Glutamatergic neuron (in vitro differentiated cells): ENCODE measurements around the gene FGGY. TPM values are rescaled to one million over a fixed set of nuclear protein-coding genes. Genes with fewer than 3 reads are reported as not detected.

Experiments used
- DNase-seq: peaks from one replicate; pipeline ENCODE4 v3.0.0; 2022
- H3K27ac Mint-ChIP-seq: one replicate; pipeline ENCODE4 v1.8.0; 2020; ENCODE audit warnings: mild to moderate bottlenecking, mixed read lengths, inconsistent platforms; ENCODE audit not compliant: unreplicated experiment
- H3K27me3 Mint-ChIP-seq: one replicate; pipeline ENCODE4 v1.8.0; 2020; ENCODE audit warnings: mild to moderate bottlenecking, moderate library complexity, mixed read lengths, inconsistent platforms; ENCODE audit not compliant: unreplicated experiment
- H3K36me3 Mint-ChIP-seq: one replicate; pipeline ENCODE4 v1.8.0; 2020; ENCODE audit warnings: mild to moderate bottlenecking, mixed read lengths, inconsistent platforms; ENCODE audit not compliant: unreplicated experiment
- H3K4me1 Mint-ChIP-seq: one replicate; pipeline ENCODE4 v1.8.0; 2020; ENCODE audit warnings: mild to moderate bottlenecking, low read depth, mixed read lengths, inconsistent platforms; ENCODE audit not compliant: unreplicated experiment
- H3K4me3 Mint-ChIP-seq: one replicate; pipeline ENCODE4 v1.8.0; 2020; ENCODE audit warnings: mild to moderate bottlenecking, mixed read lengths, inconsistent platforms; ENCODE audit not compliant: unreplicated experiment
- H3K9me3 Mint-ChIP-seq: one replicate; pipeline ENCODE4 v1.8.0; 2020; ENCODE audit warnings: mild to moderate bottlenecking, moderate library complexity, mixed read lengths, inconsistent platforms; ENCODE audit not compliant: unreplicated experiment
- total RNA-seq: library from RNA; stranded (reverse); fragmentation: NEBNext Ultra II Directional; extraction: Animal tissue kit (Norgen Biotek cat#: 25700); gene quantifications from one replicate; pipeline ENCODE4 v1.2.1, GENCODE V29; 2021; ENCODE audit not compliant: unreplicated experiment
- TF ChIP-seq, protein P1 (sequence below): fragments of 200-600 bp; sonication (generic); IDR thresholded peaks from one replicate; pipeline ENCODE4 v1.5.0; 2021; ENCODE audit not compliant: partially characterized antibody, unreplicated experiment

The FGGY gene
- total RNA-seq, 1 donor from 2014 or later = 11.6 TPM

DNA sequence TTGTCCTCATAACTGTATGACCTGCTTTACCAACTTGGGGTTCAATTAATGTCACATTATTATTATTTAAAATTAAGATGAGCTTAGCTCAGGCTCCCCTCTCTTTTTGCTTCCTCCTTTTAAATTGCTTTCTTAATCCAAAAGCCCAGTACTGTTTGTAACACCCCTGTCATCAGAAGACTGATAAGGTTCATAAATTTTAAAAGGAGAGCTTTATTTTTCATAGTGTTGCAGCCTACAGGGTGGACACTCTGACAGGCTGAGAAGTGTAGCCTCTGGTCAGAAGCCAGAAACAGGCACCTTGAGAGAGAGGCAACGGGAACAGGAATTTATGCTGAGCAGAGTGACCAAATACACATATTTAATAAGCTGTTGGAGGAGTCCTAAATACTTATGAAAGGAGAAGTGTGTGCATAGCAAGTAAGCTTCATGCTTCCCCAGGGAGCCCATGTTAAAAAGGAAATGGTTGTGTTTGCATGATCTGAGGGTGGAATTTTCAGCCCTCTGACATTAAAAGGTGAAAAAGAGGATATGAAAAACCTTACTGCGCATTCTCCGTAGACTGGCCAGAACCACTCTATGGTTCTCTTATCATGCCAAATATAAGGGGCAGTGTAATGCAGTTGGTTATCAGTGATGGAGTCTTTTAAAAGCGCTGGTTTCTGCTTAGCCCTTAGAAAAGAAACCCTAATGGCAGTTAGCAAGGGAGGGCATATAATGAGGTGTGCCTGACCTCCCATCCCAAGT, 30.5 kb upstream of the FGGY start:
- no peaks in the 10 kb centered on the region for H3K27me3 Mint-ChIP-seq
- H3K9me3 Mint-ChIP-seq = peaks cover 4% of the 10 kb centered on the region
- no peaks in the 10 kb centered on the region for H3K36me3 Mint-ChIP-seq
- no peak overlapping the region for H3K27ac Mint-ChIP-seq
- no peak overlapping the region for H3K4me3 Mint-ChIP-seq
- no peaks in the 10 kb centered on the region for H3K4me1 Mint-ChIP-seq
- DNase-seq = no peak
- TF ChIP-seq, protein P1, sequence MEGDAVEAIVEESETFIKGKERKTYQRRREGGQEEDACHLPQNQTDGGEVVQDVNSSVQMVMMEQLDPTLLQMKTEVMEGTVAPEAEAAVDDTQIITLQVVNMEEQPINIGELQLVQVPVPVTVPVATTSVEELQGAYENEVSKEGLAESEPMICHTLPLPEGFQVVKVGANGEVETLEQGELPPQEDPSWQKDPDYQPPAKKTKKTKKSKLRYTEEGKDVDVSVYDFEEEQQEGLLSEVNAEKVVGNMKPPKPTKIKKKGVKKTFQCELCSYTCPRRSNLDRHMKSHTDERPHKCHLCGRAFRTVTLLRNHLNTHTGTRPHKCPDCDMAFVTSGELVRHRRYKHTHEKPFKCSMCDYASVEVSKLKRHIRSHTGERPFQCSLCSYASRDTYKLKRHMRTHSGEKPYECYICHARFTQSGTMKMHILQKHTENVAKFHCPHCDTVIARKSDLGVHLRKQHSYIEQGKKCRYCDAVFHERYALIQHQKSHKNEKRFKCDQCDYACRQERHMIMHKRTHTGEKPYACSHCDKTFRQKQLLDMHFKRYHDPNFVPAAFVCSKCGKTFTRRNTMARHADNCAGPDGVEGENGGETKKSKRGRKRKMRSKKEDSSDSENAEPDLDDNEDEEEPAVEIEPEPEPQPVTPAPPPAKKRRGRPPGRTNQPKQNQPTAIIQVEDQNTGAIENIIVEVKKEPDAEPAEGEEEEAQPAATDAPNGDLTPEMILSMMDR = no peak

DNA sequence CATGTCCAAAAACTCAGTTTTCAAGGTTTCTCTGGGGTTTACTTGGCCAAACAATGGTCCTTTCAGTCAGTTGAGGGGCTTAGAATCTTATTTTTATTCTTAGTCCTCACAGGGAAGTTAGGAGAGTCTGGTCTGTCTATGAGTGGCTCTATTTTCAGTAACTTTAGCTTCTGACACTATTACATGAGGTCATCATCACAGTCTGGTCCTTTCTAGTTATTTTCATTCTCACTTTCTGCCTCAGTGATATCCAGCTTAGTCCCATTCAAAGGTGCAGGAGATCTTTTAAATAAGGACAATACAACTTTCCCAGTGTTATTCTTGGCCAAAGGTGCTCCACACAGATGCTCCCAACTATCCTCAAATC, 30.0 kb upstream of the FGGY start:
- H3K4me1 Mint-ChIP-seq = no peaks in the 10 kb centered on the region
- TF ChIP-seq, protein P1 = no peak
- H3K36me3 Mint-ChIP-seq = no peaks in the 10 kb centered on the region
- H3K27me3 Mint-ChIP-seq = no peaks in the 10 kb centered on the region
- no peak for DNase-seq
- peaks cover 4% of the 10 kb centered on the region for H3K9me3 Mint-ChIP-seq
- H3K27ac Mint-ChIP-seq = no peak overlapping the region
- no peak overlapping the region for H3K4me3 Mint-ChIP-seq

DNA sequence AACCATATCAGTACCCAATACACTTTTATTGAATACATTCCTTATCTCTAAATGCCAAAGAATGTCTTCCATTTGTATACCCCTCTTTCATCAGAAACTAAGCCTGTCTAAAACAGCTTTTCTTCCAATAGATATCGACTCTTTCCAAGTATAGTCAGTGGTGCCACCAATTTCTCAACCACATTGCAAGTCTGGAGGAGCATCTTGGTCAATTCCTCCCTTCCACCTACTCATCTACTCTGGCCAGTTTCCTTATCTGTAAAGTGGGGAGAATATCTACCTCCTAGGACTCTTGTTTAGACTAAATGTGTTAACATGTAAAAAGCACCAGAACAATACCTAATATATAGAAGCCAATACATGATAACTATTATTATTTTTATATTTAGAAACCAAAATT, 28.5 kb upstream of the FGGY start:
- no peak overlapping the region for H3K27ac Mint-ChIP-seq
- peaks cover 2% of the 10 kb centered on the region for H3K9me3 Mint-ChIP-seq
- H3K4me3 Mint-ChIP-seq = no peak overlapping the region
- no peak for DNase-seq
- H3K27me3 Mint-ChIP-seq = no peaks in the 10 kb centered on the region
- TF ChIP-seq, protein P1 = no peak
- H3K36me3 Mint-ChIP-seq = no peaks in the 10 kb centered on the region
- peaks cover 6% of the 10 kb centered on the region for H3K4me1 Mint-ChIP-seq

DNA sequence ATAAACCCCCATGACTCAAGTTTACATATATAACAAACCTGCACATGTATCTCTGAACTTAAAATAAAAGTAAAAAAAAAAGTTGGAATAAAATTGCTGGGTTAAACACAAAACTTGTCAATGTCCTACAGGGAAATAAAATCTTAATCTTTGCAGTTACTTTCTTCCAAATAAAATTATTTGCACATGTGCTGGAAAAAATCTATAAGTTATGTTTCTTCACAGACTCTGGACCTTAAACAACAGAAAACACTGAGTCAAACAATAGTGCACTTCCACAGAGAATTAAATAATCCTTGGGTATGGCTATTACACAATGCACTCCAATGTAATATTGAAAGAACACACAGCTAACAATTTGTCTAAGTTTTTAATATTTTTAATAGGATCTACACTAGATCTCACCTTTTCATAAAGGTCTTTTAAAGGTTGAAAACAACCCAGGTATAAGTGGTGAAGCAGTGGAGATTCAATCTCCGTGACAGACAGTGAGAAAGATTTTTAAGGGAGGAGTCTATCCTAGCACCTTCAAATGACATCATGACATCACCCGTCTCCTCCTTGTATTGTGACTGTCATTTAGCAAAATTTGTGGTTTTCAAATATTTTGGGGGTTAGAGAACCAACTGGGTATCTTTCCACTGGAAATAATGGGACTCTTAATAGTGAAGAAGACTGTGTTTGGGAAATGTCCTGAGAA, 25.2 kb upstream of the FGGY start:
- no peak for DNase-seq
- Mint-ChIP-seq H3K27me3 (no peaks in the 10 kb centered on the region), H3K9me3 (no peaks in the 10 kb centered on the region), H3K4me1 (peaks cover 6% of the 10 kb centered on the region), H3K4me3 (no peak overlapping the region), H3K36me3 (no peaks in the 10 kb centered on the region), H3K27ac (no peak overlapping the region)
- TF ChIP-seq, protein P1 = no peak

DNA sequence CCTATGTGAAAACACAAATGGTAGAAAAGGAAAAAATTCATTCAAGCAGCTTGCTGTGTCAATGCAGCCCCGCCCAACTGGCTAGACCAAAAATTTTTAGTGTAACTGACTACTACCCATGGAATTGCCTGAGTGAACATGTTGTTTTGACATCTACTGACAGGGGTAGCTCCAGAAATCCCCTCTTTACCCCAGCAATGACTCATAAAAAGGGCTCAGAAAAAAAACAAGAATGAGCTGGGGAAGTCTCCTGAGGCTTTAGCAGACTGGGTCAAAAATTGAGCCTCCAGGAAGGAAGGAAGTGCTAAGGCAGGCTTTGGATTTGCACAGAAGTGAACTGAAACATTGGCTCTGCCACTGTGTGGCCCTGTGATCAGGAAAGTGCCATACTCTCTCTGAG, 24.4 kb upstream of the FGGY start:
- no peaks in the 10 kb centered on the region for H3K9me3 Mint-ChIP-seq
- H3K4me3 Mint-ChIP-seq = no peak overlapping the region
- no peak overlapping the region for H3K27ac Mint-ChIP-seq
- no peak for DNase-seq
- peaks cover 6% of the 10 kb centered on the region for H3K4me1 Mint-ChIP-seq
- TF ChIP-seq, protein P1 = no peak
- H3K36me3 Mint-ChIP-seq = no peaks in the 10 kb centered on the region
- H3K27me3 Mint-ChIP-seq = no peaks in the 10 kb centered on the region
